Measurements from ENCODE around the gene AWAT2. TPM values are rescaled to one million over a fixed set of nuclear protein-coding genes. Genes with fewer than 3 reads are reported as not detected.

AWAT2 gene
- not detected for total RNA-seq
- not detected for polyA plus RNA-seq
- long read RNA-seq, donor 1: 0 reads
- long read RNA-seq, donor 2: 0 reads
- long read RNA-seq, donor 3: 0 reads

GRCh38 chrX:70049925-70050324, at the start of gene AWAT2:
TSS of gene AWAT2 (minus strand) at chrX:70049938. CDS start at chrX:70049932, 6 bp downstream.
- Histone ChIP-seq H3K36me3 (no peaks in the 10 kb centered on the region), H3K4me1 (peaks cover 0 to 7% (median 0%) of the 10 kb centered on the region in 9 donors), H3K27me3 (peaks cover 0 to 21% (median 0%) of the 10 kb centered on the region in 7 donors), H3K4me3 (no peak within 1 kb of the TSS), H3K9me3 (no peaks in the 10 kb centered on the region), H3K27ac (no peak within 1 kb of the TSS)
- DNase-seq (no peak), ATAC-seq (no peak)
- TF ChIP-seq CTCF (IDR thresholded peaks at IDR 0.05): no peak
- intact Hi-C loops (cut with DNase I): no loop called here
- WGBS, 2 donors: 95% methylated on average over 4 of the region's 4 CpGs

GRCh38 chrX:70096052-70096451, 46.3 kb upstream of the AWAT2 start:
- 71 to 80% methylated on average over 2 of the region's 2 CpGs for WGBS, 2 donors
- peak in 2 of 8 donors; percentile 46 to 65 for ATAC-seq

GRCh38 chrX:70092247-70092646, 42.5 kb upstream of the AWAT2 start:
- peaks cover 0 to 19% (median 3%) of the 10 kb centered on the region in 9 donors for H3K4me1 ChIP-seq
- ATAC-seq (no peak), DNase-seq (no peak)
- peaks cover 0 to 13% (median 0%) of the 10 kb centered on the region in 7 donors for H3K27me3 ChIP-seq
- intact Hi-C loops (cut with DNase I): loop anchor here in 7 of 10 donors (5.0 to 10.0 kb wide), 8 partner anchors 50 to 667 kb away; partner anchors contain the start of gene EDA (in 1 of the 7)
- 80 to 84% methylated on average over 4 of the region's 4 CpGs for WGBS, 2 donors
- H3K36me3 ChIP-seq: no peaks in the 10 kb centered on the region
- H3K27ac ChIP-seq: no peak overlapping the region
- H3K9me3 ChIP-seq: no peaks in the 10 kb centered on the region
- no peak overlapping the region for H3K4me3 ChIP-seq
- no peak for TF ChIP-seq CTCF (IDR thresholded peaks at IDR 0.05)

More at GRCh38 chrX:70096052-70096451, 46.3 kb upstream of the AWAT2 start:
- DNase-seq: no peak
- H3K27ac ChIP-seq: no peak overlapping the region
- no peak overlapping the region for H3K4me3 ChIP-seq
- peak in 5 of 9 donors; percentile 10 to 42 (median 24) for TF ChIP-seq CTCF (IDR thresholded peaks at IDR 0.05)
- H3K9me3 ChIP-seq: no peaks in the 10 kb centered on the region
- no peaks in the 10 kb centered on the region for H3K36me3 ChIP-seq
- intact Hi-C loops (cut with DNase I): loop anchor here (2.0 to 10.0 kb wide), 12 partner anchors 54 to 671 kb away; partner anchors contain the start of gene EDA (in 1 of the 10)
- H3K27me3 ChIP-seq: peaks cover 0 to 23% (median 0%) of the 10 kb centered on the region in 7 donors
- peaks cover 0 to 5% (median 0%) of the 10 kb centered on the region in 9 donors for H3K4me1 ChIP-seq

GRCh38 chrX:70089604-70090297, 40.0 kb upstream of the AWAT2 start:
- intact Hi-C loops (cut with DNase I): loop anchor here in 7 of 10 donors (5.0 to 10.0 kb wide), 8 partner anchors 47 to 665 kb away; partner anchors contain the start of gene EDA (in 1 of the 7)
- peak overlapping the region in 1 of 10 donors; percentile 37 for H3K27ac ChIP-seq
- H3K9me3 ChIP-seq: no peaks in the 10 kb centered on the region
- peaks cover 0 to 19% (median 3%) of the 10 kb centered on the region in 9 donors for H3K4me1 ChIP-seq
- H3K36me3 ChIP-seq: no peaks in the 10 kb centered on the region
- no peak for TF ChIP-seq CTCF (IDR thresholded peaks at IDR 0.05)
- WGBS, 2 donors: 21 to 50% methylated on average over 1 of the region's 1 CpG
- H3K4me3 ChIP-seq: no peak overlapping the region
- DNase-seq (no peak), ATAC-seq (no peak)
- H3K27me3 ChIP-seq: peaks cover 0 to 6% (median 0%) of the 10 kb centered on the region in 7 donors
